Ishikawa (cell line): ENCODE measurements around the gene CD48.

Experiments used
- CEBPB ChIP-seq: IDR thresholded peaks from 2 replicates; pipeline ENCODE4 v1.6.1; 2012
- CREB1 ChIP-seq: IDR thresholded peaks from 2 replicates; pipeline ENCODE4 v1.6.1; 2012; ENCODE audit warnings: low read depth
- EGR1 ChIP-seq: IDR thresholded peaks from 2 replicates; pipeline ENCODE4 v1.6.1; 2012
- EP300 ChIP-seq: IDR thresholded peaks from 2 replicates; pipeline ENCODE4 v1.6.1; 2012; ENCODE audit warnings: borderline replicate concordance
- FOXM1 ChIP-seq: IDR thresholded peaks from 2 replicates; pipeline ENCODE4 v1.6.1; 2012; ENCODE audit warnings: low read depth, borderline replicate concordance
- NFIC ChIP-seq: IDR thresholded peaks from 2 replicates; pipeline ENCODE4 v1.6.1; 2012
- RAD21 ChIP-seq: IDR thresholded peaks from 2 replicates; pipeline ENCODE4 v1.6.1; 2012; ENCODE audit warnings: low read depth
- TAF1 ChIP-seq: IDR thresholded peaks from 2 replicates; pipeline ENCODE4 v1.6.1; 2012; ENCODE audit warnings: low read depth, mild to moderate bottlenecking
- TCF12 ChIP-seq: IDR thresholded peaks from 2 replicates; pipeline ENCODE4 v1.6.1; 2012; ENCODE audit warnings: low read depth
- TEAD4 ChIP-seq: IDR thresholded peaks from 2 replicates; pipeline ENCODE4 v1.6.1; 2012
- YY1 ChIP-seq: IDR thresholded peaks from 2 replicates; pipeline ENCODE4 v1.6.1; 2012; ENCODE audit warnings: low read depth
- ZBTB7A ChIP-seq: IDR thresholded peaks from 2 replicates; pipeline ENCODE4 v1.6.1; 2012; ENCODE audit warnings: low read depth
- TF ChIP-seq, protein P1 (sequence below): IDR thresholded peaks from 2 replicates; pipeline ENCODE4 v1.6.1; 2012; ENCODE audit warnings: low read depth, mild to moderate bottlenecking
- TF ChIP-seq, protein P2 (sequence below): IDR thresholded peaks from 2 replicates; pipeline ENCODE4 v1.6.1; 2012
- TF ChIP-seq, protein P3 (sequence below): IDR thresholded peaks from 2 replicates; pipeline ENCODE4 v1.6.1; 2012

The CD48 gene

DNA sequence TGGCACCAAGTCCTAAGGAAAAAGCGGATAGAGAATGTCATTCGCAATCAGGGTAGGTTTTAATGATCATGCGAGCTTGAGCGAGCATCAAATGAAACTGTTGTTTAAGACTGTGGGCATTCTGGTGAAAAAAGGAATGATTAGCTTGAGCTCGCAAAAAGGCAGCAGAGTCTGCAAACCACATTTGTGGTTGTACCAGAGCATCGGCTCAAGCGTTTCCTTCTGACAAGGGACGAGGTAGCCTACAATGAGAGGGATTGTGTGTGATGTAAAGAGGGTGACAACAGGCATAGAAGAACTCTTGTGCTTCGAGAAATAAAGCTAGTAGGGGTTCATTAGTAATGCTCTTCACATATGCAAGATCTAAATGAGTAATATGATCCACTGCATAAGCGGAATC is 11.1 kb upstream of the CD48 start:
- TF ChIP-seq CEBPB = no peak
- no peak for TF ChIP-seq TEAD4

DNA sequence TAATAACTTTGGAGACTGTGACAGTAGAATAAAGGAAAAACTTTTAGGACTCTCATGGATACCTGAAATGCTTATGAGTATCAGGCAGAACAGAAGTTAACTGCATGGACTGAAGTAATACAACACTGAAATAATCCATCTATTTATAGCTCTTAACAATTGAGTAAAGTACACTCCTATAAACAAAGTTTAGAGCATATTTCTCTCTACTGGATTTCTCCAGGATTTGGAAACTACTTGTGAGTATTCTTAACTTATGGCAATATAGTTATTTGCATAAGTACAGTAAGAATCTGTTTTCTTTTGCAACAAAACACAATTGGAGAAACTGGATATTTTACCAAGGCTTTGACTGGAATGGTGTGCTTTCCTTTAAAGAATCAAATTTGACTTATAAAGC is 9.9 kb upstream of the CD48 start:
- TF ChIP-seq EP300 (no peak), CEBPB (no peak), TCF12 (no peak), RAD21 (no peak), TEAD4 (no peak), CREB1 (no peak), YY1 (no peak), EGR1 (no peak), ZBTB7A (no peak), FOXM1 (no peak), NFIC (no peak), TAF1 (no peak)
- TF ChIP-seq, protein P1, sequence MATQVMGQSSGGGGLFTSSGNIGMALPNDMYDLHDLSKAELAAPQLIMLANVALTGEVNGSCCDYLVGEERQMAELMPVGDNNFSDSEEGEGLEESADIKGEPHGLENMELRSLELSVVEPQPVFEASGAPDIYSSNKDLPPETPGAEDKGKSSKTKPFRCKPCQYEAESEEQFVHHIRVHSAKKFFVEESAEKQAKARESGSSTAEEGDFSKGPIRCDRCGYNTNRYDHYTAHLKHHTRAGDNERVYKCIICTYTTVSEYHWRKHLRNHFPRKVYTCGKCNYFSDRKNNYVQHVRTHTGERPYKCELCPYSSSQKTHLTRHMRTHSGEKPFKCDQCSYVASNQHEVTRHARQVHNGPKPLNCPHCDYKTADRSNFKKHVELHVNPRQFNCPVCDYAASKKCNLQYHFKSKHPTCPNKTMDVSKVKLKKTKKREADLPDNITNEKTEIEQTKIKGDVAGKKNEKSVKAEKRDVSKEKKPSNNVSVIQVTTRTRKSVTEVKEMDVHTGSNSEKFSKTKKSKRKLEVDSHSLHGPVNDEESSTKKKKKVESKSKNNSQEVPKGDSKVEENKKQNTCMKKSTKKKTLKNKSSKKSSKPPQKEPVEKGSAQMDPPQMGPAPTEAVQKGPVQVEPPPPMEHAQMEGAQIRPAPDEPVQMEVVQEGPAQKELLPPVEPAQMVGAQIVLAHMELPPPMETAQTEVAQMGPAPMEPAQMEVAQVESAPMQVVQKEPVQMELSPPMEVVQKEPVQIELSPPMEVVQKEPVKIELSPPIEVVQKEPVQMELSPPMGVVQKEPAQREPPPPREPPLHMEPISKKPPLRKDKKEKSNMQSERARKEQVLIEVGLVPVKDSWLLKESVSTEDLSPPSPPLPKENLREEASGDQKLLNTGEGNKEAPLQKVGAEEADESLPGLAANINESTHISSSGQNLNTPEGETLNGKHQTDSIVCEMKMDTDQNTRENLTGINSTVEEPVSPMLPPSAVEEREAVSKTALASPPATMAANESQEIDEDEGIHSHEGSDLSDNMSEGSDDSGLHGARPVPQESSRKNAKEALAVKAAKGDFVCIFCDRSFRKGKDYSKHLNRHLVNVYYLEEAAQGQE = no peak
- TF ChIP-seq, protein P2, sequence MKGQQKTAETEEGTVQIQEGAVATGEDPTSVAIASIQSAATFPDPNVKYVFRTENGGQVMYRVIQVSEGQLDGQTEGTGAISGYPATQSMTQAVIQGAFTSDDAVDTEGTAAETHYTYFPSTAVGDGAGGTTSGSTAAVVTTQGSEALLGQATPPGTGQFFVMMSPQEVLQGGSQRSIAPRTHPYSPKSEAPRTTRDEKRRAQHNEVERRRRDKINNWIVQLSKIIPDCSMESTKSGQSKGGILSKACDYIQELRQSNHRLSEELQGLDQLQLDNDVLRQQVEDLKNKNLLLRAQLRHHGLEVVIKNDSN = no peak
- TF ChIP-seq, protein P3, sequence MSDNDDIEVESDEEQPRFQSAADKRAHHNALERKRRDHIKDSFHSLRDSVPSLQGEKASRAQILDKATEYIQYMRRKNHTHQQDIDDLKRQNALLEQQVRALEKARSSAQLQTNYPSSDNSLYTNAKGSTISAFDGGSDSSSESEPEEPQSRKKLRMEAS = no peak

DNA sequence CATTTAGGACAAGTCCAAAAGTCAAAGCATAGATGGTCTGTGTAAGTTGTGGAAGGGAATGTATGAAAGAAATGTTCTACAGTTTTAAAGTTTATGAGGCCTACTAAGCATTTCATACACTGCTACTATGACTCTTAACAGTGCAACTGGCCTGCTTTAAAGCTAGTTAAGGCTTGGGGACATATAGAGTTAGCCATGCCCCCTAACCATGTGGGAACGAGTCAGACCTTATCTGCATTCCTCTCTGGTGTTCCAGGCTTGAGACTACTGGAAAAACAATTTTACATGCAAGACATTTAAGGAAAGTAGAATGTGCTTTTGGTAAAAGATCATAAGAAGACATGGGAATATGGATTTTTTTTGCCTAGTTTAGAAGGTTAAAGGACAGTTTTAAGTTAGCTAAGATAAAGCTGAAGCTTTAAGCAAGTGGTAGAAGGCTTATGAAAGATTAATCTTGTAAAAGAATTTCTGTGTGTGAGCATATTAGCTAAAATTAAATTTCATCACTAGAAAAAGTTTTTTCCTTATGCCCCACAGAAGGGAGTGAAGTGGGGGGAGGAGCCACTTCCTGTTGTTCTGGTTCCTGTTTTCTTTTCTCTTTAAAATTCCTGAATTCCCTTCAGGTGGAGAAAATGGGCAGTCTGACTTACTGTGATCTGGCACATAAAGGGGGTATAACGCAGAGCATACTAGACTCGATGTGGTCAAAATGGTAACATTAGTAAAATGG is 8.9 kb upstream of the CD48 start:
- TF ChIP-seq, protein P1 = no peak
- TF ChIP-seq EGR1 = no peak
- TF ChIP-seq TEAD4 = no peak
- TF ChIP-seq, protein P2 = no peak
- TF ChIP-seq TAF1 = no peak
- TF ChIP-seq CREB1 = no peak

DNA sequence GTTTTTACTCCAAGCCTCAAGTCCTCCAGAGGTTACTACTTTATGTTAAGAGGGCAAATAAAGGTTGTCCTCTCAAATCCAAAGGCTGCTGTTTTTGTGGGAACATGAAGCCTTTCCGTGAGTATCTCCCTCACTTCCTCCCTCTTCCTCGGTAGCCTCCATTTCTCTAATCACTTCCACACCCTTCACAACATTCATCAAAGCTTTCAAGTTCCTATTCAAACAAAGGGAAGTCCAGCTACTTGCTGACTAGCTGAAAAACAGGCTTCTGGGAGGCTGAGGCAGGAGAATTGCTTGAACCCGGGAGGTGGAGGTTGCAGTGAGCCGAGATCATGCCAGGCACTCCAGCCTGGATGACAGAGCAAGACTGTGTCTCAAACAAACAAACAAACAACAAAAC is 6.6 kb upstream of the CD48 start:
- TF ChIP-seq TCF12 (no peak), TEAD4 (no peak), CEBPB (no peak), YY1 (no peak), NFIC (no peak), TAF1 (no peak), RAD21 (no peak)
- TF ChIP-seq, protein P2 = no peak
- TF ChIP-seq, protein P3 = no peak
- TF ChIP-seq, protein P1 = no peak

DNA sequence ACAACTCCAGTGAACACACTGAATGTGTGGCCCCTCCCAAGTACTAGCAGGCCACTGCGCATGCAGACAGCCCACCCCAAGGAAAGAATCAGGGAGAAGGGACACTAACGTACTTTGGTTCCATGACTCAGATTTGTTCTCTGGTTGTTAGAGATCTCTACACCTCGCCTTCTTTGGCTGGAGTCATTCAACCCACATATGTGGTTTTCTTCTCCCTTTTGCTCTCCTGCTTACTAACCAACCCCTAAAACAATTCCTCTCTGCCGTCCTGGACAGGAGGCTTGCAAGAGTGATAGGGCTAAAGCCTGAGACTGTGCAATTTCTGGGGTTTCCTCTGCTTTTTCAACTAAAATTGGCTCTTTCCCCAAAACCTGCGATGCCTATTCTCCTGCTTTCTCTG is 5.7 kb upstream of the CD48 start:
- no peak for TF ChIP-seq TAF1
- no peak for TF ChIP-seq RAD21
- TF ChIP-seq, protein P3 = no peak
- TF ChIP-seq EP300 = no peak
- no peak for TF ChIP-seq CREB1
- no peak for TF ChIP-seq TEAD4
- TF ChIP-seq NFIC = no peak
- no peak for TF ChIP-seq ZBTB7A
- TF ChIP-seq CEBPB = no peak
